Effector CD8-positive, alpha-beta T cell (primary cell): Measurements from ENCODE around the gene PELI2.

ENCODE experiments used
- DNase-seq: peaks from one replicate; lab custom pipeline; 2025; lab: John Stamatoyannopoulos, UW

Gene PELI2

DNA sequence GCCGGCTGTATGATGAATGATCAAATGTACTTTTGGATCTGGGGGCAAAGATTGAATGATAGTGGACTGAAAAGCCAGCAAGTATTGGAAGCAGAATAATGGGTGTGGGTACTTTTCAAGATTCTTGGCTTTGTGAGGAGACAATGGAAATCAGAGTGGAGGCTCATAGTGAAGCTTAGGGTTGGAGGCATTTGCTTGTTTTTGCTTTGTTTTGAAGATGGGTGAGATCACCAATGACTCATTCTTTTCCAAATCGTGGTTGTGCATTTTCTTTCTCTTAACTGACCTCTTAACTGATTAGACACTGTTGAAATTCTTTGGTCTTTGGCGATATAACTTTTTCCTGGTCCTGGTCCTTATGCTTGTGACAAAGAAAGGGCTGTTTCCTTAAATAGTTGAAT is 54.4 kb downstream of the PELI2 start:
- no peak for DNase-seq

DNA sequence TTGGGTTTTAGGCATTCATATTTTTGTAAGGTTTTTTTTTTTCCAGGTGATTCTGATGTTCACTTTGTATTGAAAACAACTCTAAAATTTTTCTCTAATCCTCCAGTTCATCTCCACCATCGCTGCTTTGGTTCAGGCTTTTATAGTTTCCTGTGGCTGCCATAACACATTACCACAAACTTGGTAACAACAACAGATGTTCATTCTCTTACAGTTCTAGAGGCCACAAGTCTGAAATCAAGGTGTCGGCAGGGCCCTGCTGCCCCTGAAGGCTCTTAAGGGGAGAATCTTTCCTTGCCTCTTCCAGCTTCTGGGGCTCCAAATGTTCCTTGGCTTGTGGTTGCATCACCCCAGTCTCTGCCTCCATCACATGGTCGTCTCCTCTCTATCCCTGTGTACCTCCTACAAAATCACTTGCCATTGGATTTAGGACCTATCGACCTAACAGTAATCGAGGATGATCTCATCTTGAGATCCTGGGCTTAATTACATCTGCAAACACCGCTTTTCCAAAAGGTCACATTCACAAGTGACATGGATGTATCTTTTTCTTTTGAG is 55.2 kb downstream of the PELI2 start:
- no peak for DNase-seq

GRCh38 chr14:56175773-56176172 is 57.6 kb downstream of the PELI2 start:
- no peak for DNase-seq

- no peak for DNase-seq
Measured at GRCh38 chr14:56176530-56176929, 58.3 kb downstream of the PELI2 start.

- no peak for DNase-seq
Measured at GRCh38 chr14:56177036-56177435, 58.8 kb downstream of the PELI2 start.

- DNase-seq: no peak
Measured at GRCh38 chr14:56180754-56181542, 62.7 kb downstream of the PELI2 start.

GRCh38 chr14:56181681-56182085 is 63.5 kb downstream of the PELI2 start:
- DNase-seq: no peak

DNA sequence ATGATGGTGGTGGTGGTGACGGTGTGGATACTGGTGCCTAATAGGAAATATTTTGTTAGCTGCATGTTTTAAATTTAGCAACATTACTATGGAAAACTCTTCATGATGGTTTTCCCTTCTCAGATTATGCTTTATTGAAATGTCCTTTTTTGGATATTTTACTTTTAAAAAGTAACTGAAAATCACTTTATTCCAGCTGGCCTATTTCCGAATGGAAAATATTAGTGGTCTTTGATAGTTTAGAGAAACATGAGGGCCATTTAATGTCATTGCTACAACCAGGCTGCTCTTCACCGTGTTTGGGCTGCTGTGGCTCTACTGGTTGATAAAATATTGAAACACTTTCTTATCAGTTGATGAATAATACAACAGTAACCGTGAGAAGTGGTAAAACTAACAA is 64.2 kb downstream of the PELI2 start:
- no peak for DNase-seq

- no peak for DNase-seq
Measured at GRCh38 chr14:56183631-56184157, 65.5 kb downstream of the PELI2 start.

- no peak for DNase-seq
Measured at GRCh38 chr14:56185992-56186391, 67.8 kb downstream of the PELI2 start.

DNA sequence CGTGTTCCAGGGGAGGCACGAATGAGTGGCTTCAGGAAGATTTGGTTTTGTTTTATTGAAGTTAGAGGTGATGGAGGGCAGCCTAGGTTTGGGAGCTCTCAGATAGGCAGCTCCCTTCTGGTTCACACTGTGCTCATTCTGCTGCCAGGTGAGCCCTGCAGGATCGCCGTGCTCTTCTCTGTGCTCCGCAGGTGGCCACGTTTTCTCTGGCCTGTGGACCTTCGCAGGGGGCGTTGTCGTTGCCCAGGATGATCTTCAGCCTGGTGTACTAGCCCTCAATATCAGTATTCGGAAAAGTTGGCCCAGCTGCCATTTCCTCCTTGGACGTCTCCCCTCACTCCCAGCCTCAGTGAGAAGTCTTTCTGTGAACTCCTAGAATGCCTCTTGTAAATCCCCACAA is 69.5 kb downstream of the PELI2 start:
- no peak for DNase-seq

GRCh38 chr14:56189307-56189706 is 71.1 kb downstream of the PELI2 start:
- no peak for DNase-seq

DNA sequence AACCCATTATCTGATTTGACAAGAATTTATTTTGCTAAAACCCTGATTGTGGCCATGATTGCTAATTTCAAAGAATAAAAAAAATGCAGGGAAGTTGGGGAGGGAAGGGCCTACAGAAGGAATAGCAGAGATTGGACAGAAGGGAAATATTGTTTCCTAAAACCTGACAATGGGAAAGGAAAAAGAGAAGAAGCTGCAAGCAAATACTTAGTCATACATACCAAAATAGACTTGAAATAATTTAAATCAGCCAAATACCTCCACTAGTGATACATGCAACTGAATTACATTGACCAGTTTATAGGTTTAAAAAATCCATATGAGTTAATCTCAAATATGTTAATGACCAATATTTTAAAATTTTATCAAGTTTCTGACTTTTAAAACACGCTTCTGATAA is 75.1 kb downstream of the PELI2 start:
- no peak for DNase-seq

GRCh38 chr14:56194042-56194441 is 75.8 kb downstream of the PELI2 start:
- no peak for DNase-seq

DNA sequence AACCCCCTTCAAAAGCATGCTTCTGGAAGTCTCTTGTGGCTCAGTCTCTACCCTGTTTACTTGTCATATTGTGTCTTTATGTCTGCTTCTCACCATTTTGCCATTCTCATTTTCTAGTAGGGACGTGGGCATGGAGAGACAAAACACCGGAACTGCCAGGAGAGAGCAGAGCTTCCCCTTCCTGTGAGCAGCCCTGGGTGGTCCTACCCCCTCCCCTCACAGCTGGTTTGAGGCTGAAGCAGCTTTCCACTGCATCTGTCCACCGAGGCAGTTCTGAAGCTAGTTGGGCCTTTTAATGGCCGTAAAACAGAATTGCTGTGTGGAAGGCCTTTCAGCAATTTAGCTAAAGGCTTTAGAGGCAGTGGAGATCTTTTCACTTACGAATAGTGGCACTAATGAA is 77.0 kb downstream of the PELI2 start:
- no peak for DNase-seq

DNA sequence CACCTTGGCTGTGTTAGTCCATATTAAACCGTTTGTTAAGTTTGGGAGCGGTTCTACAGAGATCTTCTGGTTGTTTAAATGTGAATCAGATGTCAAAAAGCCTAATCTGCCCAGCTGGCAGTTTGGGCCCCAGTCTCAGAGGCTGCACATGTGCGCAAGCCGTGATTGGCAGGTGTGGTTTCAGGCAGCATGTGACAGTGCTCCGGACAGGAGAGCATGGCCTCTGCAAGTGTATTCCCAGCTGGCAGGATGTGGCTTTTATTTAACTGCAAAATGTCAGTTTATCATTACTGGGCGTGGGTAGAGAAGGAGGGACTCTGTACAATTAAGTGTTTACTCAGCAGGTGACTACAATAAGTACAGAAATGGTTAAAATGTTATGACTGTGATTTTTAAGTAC is 77.5 kb downstream of the PELI2 start:
- no peak for DNase-seq

- DNase-seq: no peak
Measured at GRCh38 chr14:56196274-56196673, 78.1 kb downstream of the PELI2 start.

DNA sequence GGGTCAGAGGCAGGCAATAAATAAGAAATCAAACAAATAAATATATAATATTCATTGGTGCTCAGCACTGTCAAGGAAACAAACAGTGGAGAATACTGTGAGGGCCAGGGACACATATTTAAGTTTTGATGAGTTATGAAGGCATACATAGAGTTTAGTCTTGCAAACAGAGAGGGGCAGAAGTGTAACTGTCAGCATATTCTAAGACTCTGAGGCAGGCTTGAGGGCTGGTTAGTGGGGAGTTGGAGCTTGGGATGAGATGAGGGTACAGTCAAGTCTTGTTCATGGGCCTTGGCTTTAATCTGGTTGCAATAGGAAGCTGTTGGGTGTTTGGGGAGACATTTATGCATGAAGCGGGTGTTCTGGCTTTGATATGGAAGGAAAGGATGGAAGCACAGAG is 78.9 kb downstream of the PELI2 start:
- no peak for DNase-seq

- no peak for DNase-seq
Measured at GRCh38 chr14:56198438-56198837, 80.2 kb downstream of the PELI2 start.

DNA sequence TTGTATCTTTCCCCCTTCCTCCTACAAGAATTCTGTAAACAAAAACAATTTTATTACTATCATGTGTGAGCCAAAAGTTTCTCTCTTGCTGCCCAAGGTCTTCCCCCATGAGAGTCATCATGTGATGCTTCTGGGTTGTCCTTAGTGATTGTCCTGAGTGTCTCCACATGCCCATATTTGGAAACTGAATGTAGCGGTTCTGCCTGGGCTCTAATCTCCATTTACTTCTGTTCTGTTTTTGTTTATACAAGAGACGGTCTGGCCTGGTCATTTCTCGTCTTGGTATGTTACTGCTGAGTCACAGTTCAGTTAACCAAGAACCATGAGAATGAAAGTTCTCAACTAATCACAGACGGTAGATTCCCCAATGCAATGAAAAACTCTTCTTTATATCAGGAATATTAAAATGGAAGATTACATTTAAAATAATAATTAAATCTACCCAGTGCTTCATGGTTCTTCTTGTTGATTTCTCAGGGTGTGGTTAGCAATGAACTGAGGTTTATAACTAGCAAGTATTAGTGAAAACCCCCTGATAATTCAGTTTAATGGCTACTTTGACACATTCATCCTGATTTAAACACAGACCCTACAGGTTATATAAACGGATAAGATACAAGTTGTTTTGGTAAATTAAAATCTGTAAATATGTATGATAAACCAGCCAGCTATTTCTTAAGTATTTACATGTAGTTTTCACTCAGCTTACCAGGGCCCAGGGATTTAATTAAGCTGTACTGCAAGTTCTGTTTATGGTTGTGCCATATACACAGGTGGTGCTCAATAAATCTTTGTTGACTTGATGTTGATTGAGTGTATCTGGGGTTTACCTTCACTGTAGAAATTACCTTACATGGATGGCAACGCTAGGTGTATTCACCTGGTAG is 81.1 kb downstream of the PELI2 start:
- DNase-seq: no peak

DNA sequence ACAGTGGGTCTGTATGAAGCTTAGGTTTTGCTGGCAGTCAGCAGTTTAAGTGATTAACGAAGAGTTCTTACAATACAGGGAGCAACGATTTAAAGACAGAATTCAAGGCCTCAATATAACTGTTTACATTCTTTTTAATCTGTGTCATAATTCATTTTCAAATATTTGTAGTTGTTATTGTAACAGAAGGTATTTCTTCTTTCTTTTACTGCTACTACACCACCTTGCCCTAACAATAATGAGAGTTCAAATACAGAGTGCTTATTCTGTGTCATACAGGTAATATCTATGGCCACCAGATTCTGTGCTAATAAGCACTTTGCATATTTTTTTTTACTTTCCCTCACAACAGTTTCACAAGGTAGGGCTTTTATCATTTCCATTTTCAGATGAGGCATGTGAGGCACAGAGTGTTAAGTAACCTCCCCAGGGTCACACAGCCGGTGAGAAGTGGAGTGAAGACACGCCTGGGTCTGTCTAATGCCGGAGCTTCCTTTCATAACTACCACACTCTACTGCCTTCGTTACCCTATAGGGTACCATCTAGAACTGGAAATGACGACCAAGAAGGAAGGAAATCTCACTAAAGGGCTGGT is 81.9 kb downstream of the PELI2 start:
- DNase-seq: no peak

DNA sequence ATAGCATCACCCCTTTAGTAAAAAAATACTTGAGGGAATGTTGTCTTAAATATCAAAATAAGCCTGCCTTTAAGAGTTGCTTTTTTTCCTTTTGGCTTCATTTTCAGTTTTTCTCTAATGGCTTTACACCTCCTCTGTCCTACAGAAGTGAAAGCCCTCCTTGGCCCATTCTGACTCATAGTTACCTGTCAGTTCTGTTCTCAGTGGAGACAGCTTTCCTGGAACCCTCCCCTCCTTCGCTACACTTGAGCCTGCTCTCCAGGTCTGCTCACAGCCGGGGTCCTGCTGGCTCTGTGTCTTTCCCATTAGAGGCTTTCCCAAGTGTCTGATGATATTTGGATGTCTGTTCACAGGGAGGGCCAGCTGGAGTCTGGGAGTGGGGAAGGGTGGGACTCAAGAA is 84.0 kb downstream of the PELI2 start:
- DNase-seq: no peak
